ENCODE results near the gene DLG1. TPM values are rescaled to one million over a fixed set of nuclear protein-coding genes. Genes with fewer than 3 reads are reported as not detected.

DLG1 gene
- total and polyA plus RNA-seq, 4 donors = 12.7 to 51.2 (median 22.3) TPM

GRCh38 chr3:197183582-197183981 is 114.8 kb downstream of the DLG1 start:
- H3K27ac ChIP-seq (ENCODE audit: low read depth in 1 of 2, low read length in 2 of 2) = no peak overlapping the region
- 92% methylated on average over 9 of the region's 9 CpGs for WGBS
- peaks cover 0 to 7% (median 4%) of the 10 kb centered on the region in 4 donors for H3K4me1 ChIP-seq (ENCODE audit: control insufficient read depth in 4 of 4, insufficient read depth in 4 of 4, low read length in 3 of 4)
- H3K9me3 ChIP-seq (ENCODE audit: control insufficient read depth in 4 of 4, low read length in 3 of 4) = no peaks in the 10 kb centered on the region
- H3K36me3 ChIP-seq (ENCODE audit: control insufficient read depth in 4 of 4, insufficient read depth in 3 of 4, low read depth in 1 of 4, low read length in 3 of 4) = no peaks in the 10 kb centered on the region
- no peaks in the 10 kb centered on the region for H3K27me3 ChIP-seq (ENCODE audit: control insufficient read depth in 4 of 4, insufficient read depth in 4 of 4, low read length in 3 of 4)
- H3K4me3 ChIP-seq (ENCODE audit: low read depth in 1 of 3, low read length in 3 of 3) = no peak overlapping the region
- no peak for DNase-seq (ENCODE audit: low spot score)
- no peak overlapping the region for H3K9ac ChIP-seq (ENCODE audit: low read depth in 1 of 2, low read length in 2 of 2)
- TF ChIP-seq ATF3 (IDR thresholded peaks at IDR 0.05) = no peak
- no peak for TF ChIP-seq HNF4A (conservative IDR thresholded peaks at IDR 0.05)
- TF ChIP-seq RAD21 (IDR thresholded peaks at IDR 0.05) = no peak
- no peak for TF ChIP-seq FOXA2 (IDR thresholded peaks at IDR 0.05)
- no peak for TF ChIP-seq FOXA1 (IDR thresholded peaks at IDR 0.05)
- no peak for TF ChIP-seq SP1 (IDR thresholded peaks at IDR 0.05)
- no peak for TF ChIP-seq HNF4G (IDR thresholded peaks at IDR 0.05)
- no peak for TF ChIP-seq NR2F2 (IDR thresholded peaks at IDR 0.05)
- TF ChIP-seq YY1 (IDR thresholded peaks at IDR 0.05) = no peak
- TF ChIP-seq RXRA (IDR thresholded peaks at IDR 0.05) = no peak
- TF ChIP-seq GABPA (IDR thresholded peaks at IDR 0.05 in 1 of 2, conservative IDR thresholded peaks at IDR 0.05 in 1 of 2) = no peak
- TF ChIP-seq TAF1 (conservative IDR thresholded peaks at IDR 0.05) = no peak
- no peak for TF ChIP-seq EGR1 (IDR thresholded peaks at IDR 0.05; ENCODE audit: low read depth in 2 of 2)
- no peak for TF ChIP-seq JUND (IDR thresholded peaks at IDR 0.05)

- peaks cover 0 to 7% (median 4%) of the 10 kb centered on the region in 4 donors for H3K4me1 ChIP-seq (ENCODE audit: control insufficient read depth in 4 of 4, insufficient read depth in 4 of 4, low read length in 3 of 4)
- no peak for DNase-seq (ENCODE audit: low spot score)
- TF ChIP-seq HNF4G (IDR thresholded peaks at IDR 0.05) (no peak), RAD21 (IDR thresholded peaks at IDR 0.05) (peak in 1 of 2 donors; percentile 27), ATF3 (IDR thresholded peaks at IDR 0.05) (no peak), HNF4A (conservative IDR thresholded peaks at IDR 0.05) (peak in 1 of 2 donors; percentile 32), SP1 (IDR thresholded peaks at IDR 0.05) (peak; percentile 7), YY1 (IDR thresholded peaks at IDR 0.05) (peak; percentile 59), GABPA (IDR thresholded peaks at IDR 0.05 in 1 of 2, conservative IDR thresholded peaks at IDR 0.05 in 1 of 2) (no peak), MAX (IDR thresholded peaks at IDR 0.05) (no peak), CTCF (IDR thresholded peaks at IDR 0.05; ENCODE audit: low read depth, low read length, missing input control) (no peak), EGR1 (IDR thresholded peaks at IDR 0.05; ENCODE audit: low read depth in 2 of 2) (no peak), FOXA1 (IDR thresholded peaks at IDR 0.05) (no peak), NR2F2 (IDR thresholded peaks at IDR 0.05) (peak; percentile 64), RXRA (IDR thresholded peaks at IDR 0.05) (peak; percentile 54 to 74), REST (IDR thresholded peaks at IDR 0.05) (no peak), JUND (IDR thresholded peaks at IDR 0.05) (no peak), FOXA2 (IDR thresholded peaks at IDR 0.05) (no peak), TAF1 (conservative IDR thresholded peaks at IDR 0.05) (no peak), ZBTB33 (IDR thresholded peaks at IDR 0.05) (no peak)
- no peaks in the 10 kb centered on the region for H3K36me3 ChIP-seq (ENCODE audit: control insufficient read depth in 4 of 4, insufficient read depth in 3 of 4, low read depth in 1 of 4, low read length in 3 of 4)
- no peaks in the 10 kb centered on the region for H3K9me3 ChIP-seq (ENCODE audit: control insufficient read depth in 4 of 4, low read length in 3 of 4)
- no peak overlapping the region for H3K4me3 ChIP-seq (ENCODE audit: low read depth in 1 of 3, low read length in 3 of 3)
- WGBS = 27% methylated on average over 6 of the region's 6 CpGs
- no peak overlapping the region for H3K27ac ChIP-seq (ENCODE audit: low read depth in 1 of 2, low read length in 2 of 2)
- H3K27me3 ChIP-seq (ENCODE audit: control insufficient read depth in 4 of 4, insufficient read depth in 4 of 4, low read length in 3 of 4) = no peaks in the 10 kb centered on the region
- no peak overlapping the region for H3K9ac ChIP-seq (ENCODE audit: low read depth in 1 of 2, low read length in 2 of 2)
Observed at GRCh38 chr3:197181741-197182140, 116.7 kb downstream of the DLG1 start.

Data from liver (tissue), 9 donors.